Measurements from ENCODE around the gene NSD2. TPM values are rescaled to one million over a fixed set of nuclear protein-coding genes. Genes with fewer than 3 reads are reported as not detected.

NSD2 gene
- polyA plus RNA-seq, 6 donors from 2014 or later = 2.0 to 15.7 (median 5.3) TPM

DNA sequence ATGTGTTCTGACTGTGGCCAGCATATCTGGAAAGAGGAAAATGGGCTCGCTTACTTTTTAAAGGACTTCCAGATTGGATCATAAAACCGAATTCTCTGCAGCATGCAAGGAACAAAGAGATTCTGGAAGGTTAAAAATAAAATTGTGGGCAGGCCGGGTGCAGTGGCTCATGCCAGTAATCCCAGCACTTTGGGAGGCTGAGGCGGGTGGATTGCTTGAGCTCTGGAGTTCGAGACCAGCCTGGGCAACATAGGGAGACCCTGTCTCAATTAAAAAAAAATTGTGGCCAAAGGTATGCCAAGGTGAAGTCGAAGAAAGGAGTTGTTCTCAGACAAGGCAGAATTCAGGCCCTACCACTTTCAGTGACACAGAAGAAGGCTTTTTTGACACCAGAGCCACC is 99.7 kb downstream of the NSD2 start:
- H3K27ac Mint-ChIP-seq = peak overlapping the region in 2 of 6 donors; percentile 62 to 76
- DNase-seq (no peak), ATAC-seq (ENCODE audit: low read depth in 2 of 2) (no peak)
- no peak overlapping the region for H3K4me3 Mint-ChIP-seq
- peaks cover 4 to 10% of the 10 kb centered on the region in 2 donors for H3K36me3 Mint-ChIP-seq
- H3K9me3 Mint-ChIP-seq = no peaks in the 10 kb centered on the region
- H3K27me3 Mint-ChIP-seq = no peaks in the 10 kb centered on the region
- peaks cover 0 to 5% (median 0%) of the 10 kb centered on the region in 3 donors for H3K4me1 Mint-ChIP-seq

GRCh38 chr4:1971456-1972200 is 100.4 kb downstream of the NSD2 start:
- no peaks in the 10 kb centered on the region for H3K27me3 Mint-ChIP-seq
- H3K4me1 Mint-ChIP-seq = peaks cover 0 to 5% (median 0%) of the 10 kb centered on the region in 3 donors
- no peak for ATAC-seq (ENCODE audit: low read depth in 2 of 2)
- peaks cover 4 to 17% of the 10 kb centered on the region in 2 donors for H3K36me3 Mint-ChIP-seq
- DNase-seq = no peak
- no peaks in the 10 kb centered on the region for H3K9me3 Mint-ChIP-seq
- H3K27ac Mint-ChIP-seq = peak overlapping the region in 4 of 6 donors; percentile 1 to 84 (median 72)
- H3K4me3 Mint-ChIP-seq = no peak overlapping the region

- Mint-ChIP-seq H3K36me3 (peaks cover 4 to 17% of the 10 kb centered on the region in 2 donors), H3K27me3 (no peaks in the 10 kb centered on the region), H3K4me1 (peaks cover 0 to 5% (median 0%) of the 10 kb centered on the region in 3 donors), H3K4me3 (no peak overlapping the region), H3K9me3 (no peaks in the 10 kb centered on the region), H3K27ac (no peak overlapping the region)
- DNase-seq = no peak
- ATAC-seq (ENCODE audit: low read depth in 2 of 2) = no peak
Observed at GRCh38 chr4:1972414-1972813, 101.2 kb downstream of the NSD2 start.

GRCh38 chr4:1973218-1973617 is 102.0 kb downstream of the NSD2 start:
- ATAC-seq (ENCODE audit: low read depth in 2 of 2) (no peak), DNase-seq (no peak)
- H3K27ac Mint-ChIP-seq = peak overlapping the region in 1 of 6 donors; percentile 34
- H3K9me3 Mint-ChIP-seq = no peaks in the 10 kb centered on the region
- H3K36me3 Mint-ChIP-seq = peaks cover 4 to 12% of the 10 kb centered on the region in 2 donors
- no peaks in the 10 kb centered on the region for H3K27me3 Mint-ChIP-seq
- H3K4me1 Mint-ChIP-seq = peaks cover 0 to 5% (median 0%) of the 10 kb centered on the region in 3 donors
- no peak overlapping the region for H3K4me3 Mint-ChIP-seq

DNA sequence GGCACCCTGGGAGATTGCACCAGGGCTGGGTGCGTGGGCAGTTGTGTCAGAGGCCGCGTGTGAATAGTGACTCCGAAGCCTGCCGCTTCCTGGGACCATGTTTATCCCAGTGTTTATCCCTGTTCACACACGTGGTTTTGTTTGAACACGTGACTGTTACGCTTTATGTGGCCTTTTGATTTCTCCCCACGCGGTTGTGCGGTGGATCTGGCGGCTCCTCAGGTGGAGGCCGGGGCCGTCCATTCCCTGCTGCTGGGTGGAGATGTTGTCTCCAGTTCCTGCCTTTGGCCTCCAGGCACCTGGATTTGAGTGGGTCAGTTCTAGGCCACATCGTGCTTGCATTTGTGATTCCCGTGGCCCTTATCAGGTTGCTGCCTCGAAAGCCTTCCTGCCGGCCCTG is 102.5 kb downstream of the NSD2 start:
- peaks cover 4 to 8% of the 10 kb centered on the region in 2 donors for H3K36me3 Mint-ChIP-seq
- no peak for DNase-seq
- H3K4me1 Mint-ChIP-seq = peaks cover 0 to 5% (median 0%) of the 10 kb centered on the region in 3 donors
- ATAC-seq (ENCODE audit: low read depth in 2 of 2) = no peak
- no peak overlapping the region for H3K27ac Mint-ChIP-seq
- H3K27me3 Mint-ChIP-seq = no peaks in the 10 kb centered on the region
- H3K9me3 Mint-ChIP-seq = no peaks in the 10 kb centered on the region
- H3K4me3 Mint-ChIP-seq = no peak overlapping the region

- Mint-ChIP-seq H3K4me3 (no peak overlapping the region), H3K27ac (peak overlapping the region in 2 of 6 donors; percentile 16 to 67), H3K4me1 (peaks cover 0 to 5% (median 0%) of the 10 kb centered on the region in 3 donors), H3K9me3 (no peaks in the 10 kb centered on the region), H3K27me3 (no peaks in the 10 kb centered on the region), H3K36me3 (peaks cover 8 to 9% of the 10 kb centered on the region in 2 donors)
- DNase-seq (no peak), ATAC-seq (ENCODE audit: low read depth in 2 of 2) (no peak)
Observed at GRCh38 chr4:1974840-1975239, 103.6 kb downstream of the NSD2 start.

GRCh38 chr4:1975391-1975801 is 104.2 kb downstream of the NSD2 start:
- H3K36me3 Mint-ChIP-seq = peaks cover 8 to 9% of the 10 kb centered on the region in 2 donors
- H3K4me3 Mint-ChIP-seq = no peak overlapping the region
- H3K4me1 Mint-ChIP-seq = peaks cover 0 to 1% (median 0%) of the 10 kb centered on the region in 3 donors
- DNase-seq = no peak
- peak overlapping the region in 1 of 6 donors; percentile 70 for H3K27ac Mint-ChIP-seq
- H3K9me3 Mint-ChIP-seq = no peaks in the 10 kb centered on the region
- H3K27me3 Mint-ChIP-seq = no peaks in the 10 kb centered on the region
- no peak for ATAC-seq (ENCODE audit: low read depth in 2 of 2)

DNA sequence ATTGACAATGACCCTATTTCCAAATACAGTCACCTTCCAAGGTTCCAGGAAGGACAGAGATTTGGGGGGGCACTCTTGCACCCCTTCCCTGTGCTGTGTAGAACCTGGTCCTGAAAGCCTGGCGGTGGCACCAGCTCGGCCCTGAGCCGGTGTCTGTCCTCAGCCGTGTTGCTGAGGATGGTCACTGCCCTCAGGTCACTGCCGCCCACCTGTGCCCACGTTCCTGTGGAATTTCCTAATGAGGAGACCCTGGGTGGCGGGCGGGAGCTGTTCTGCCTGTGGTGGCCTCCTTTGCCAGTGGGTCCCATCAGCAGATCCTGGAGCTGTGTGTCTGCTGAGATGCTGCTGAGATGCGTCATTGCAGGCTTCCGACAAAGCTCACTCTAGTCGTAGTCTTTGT is 104.7 kb downstream of the NSD2 start:
- no peak for DNase-seq
- Mint-ChIP-seq H3K4me3 (no peak overlapping the region), H3K27me3 (no peaks in the 10 kb centered on the region), H3K27ac (no peak overlapping the region), H3K4me1 (no peaks in the 10 kb centered on the region), H3K9me3 (no peaks in the 10 kb centered on the region), H3K36me3 (peaks cover 8 to 9% of the 10 kb centered on the region in 2 donors)
- no peak for ATAC-seq (ENCODE audit: low read depth in 2 of 2)

GRCh38 chr4:1976416-1977352 is 105.5 kb downstream of the NSD2 start:
- Mint-ChIP-seq H3K9me3 (no peaks in the 10 kb centered on the region), H3K4me1 (no peaks in the 10 kb centered on the region), H3K4me3 (no peak overlapping the region), H3K27me3 (no peaks in the 10 kb centered on the region), H3K36me3 (peaks cover 8 to 9% of the 10 kb centered on the region in 2 donors), H3K27ac (no peak overlapping the region)
- ATAC-seq (ENCODE audit: low read depth in 2 of 2) = no peak
- DNase-seq = no peak

DNA sequence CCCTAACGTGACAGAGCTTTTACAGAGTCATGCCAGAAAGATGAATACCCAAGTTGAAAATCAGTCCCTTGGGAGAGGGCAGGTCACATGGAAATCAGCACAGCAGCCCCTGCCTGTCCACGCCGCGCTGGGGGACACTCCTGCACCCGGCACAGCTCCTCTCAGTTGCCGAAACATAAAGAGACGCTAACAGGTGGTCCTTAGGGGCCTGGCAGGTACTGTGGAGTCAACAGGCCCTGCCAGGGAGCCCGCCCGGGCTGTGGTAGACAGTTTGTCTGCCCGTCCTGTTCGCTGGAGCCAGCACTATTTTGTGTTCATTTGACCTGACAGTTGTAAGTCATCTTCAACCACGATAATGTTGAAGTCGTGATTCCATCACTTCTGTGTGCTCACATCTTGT is 107.0 kb downstream of the NSD2 start:
- H3K4me3 Mint-ChIP-seq = no peak overlapping the region
- peak overlapping the region in 1 of 6 donors; percentile 38 for H3K27ac Mint-ChIP-seq
- no peaks in the 10 kb centered on the region for H3K4me1 Mint-ChIP-seq
- no peak for DNase-seq
- no peaks in the 10 kb centered on the region for H3K9me3 Mint-ChIP-seq
- H3K36me3 Mint-ChIP-seq = peaks cover 5 to 8% of the 10 kb centered on the region in 2 donors
- no peak for ATAC-seq (ENCODE audit: low read depth in 2 of 2)
- H3K27me3 Mint-ChIP-seq = no peaks in the 10 kb centered on the region

- H3K9me3 Mint-ChIP-seq = no peaks in the 10 kb centered on the region
- DNase-seq = no peak
- ATAC-seq (ENCODE audit: low read depth in 2 of 2) = no peak
- H3K4me3 Mint-ChIP-seq = no peak overlapping the region
- peak overlapping the region in 2 of 6 donors; percentile 38 to 54 for H3K27ac Mint-ChIP-seq
- H3K36me3 Mint-ChIP-seq = peaks cover 5 to 8% of the 10 kb centered on the region in 2 donors
- H3K4me1 Mint-ChIP-seq = no peaks in the 10 kb centered on the region
- H3K27me3 Mint-ChIP-seq = no peaks in the 10 kb centered on the region
Observed at GRCh38 chr4:1978741-1979476, 107.7 kb downstream of the NSD2 start.

DNA sequence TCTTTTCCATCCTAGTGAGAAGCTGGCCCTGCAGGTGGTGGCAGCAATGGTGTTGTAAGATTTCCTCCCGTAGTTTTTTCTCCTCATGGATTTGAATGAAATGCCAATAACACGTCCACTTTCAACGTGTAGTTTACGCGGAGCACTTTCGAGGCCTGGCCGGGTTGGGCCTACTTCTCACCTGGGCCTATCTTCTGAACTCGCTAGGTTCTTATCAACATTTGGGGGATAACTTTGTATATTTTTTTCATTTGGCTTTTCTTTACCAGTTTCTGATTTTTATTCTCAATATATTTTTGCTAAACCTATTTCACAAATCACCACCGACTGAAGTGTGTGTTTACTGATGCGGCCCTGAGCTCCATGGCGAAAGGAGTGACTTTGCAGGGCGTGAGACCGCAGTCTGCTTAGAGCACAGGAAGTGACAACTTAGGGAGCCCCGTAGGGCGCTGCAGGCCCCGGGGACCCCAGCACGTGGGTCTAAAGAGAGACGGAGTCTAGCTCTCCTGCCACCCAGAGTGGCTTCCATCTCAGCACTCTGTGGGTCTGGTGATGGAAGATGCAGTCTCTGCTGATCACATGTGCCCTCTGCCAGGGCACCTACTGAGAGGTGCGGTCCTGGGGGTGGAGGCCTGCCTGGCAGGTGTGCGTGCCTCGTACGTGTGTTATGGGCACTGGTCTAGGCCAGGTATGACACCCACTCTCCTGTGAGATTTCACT is 108.4 kb downstream of the NSD2 start:
- H3K27ac Mint-ChIP-seq = peak overlapping the region in 3 of 6 donors; percentile 10 to 80 (median 75)
- H3K4me3 Mint-ChIP-seq = no peak overlapping the region
- no peaks in the 10 kb centered on the region for H3K4me1 Mint-ChIP-seq
- H3K36me3 Mint-ChIP-seq = peaks cover 5 to 8% of the 10 kb centered on the region in 2 donors
- no peaks in the 10 kb centered on the region for H3K27me3 Mint-ChIP-seq
- DNase-seq (no peak), ATAC-seq (ENCODE audit: low read depth in 2 of 2) (no peak)
- no peaks in the 10 kb centered on the region for H3K9me3 Mint-ChIP-seq
